Aorta (tissue), 5 donors: ENCODE data around the gene ZNF436. TPM values are rescaled to one million over a fixed set of nuclear protein-coding genes. Genes with fewer than 3 reads are reported as not detected.

Experiments
- ATAC-seq: fragments of 200-7000 bp; cut with Tn5 transposase; one replicate; pipeline ENCODE4 v1.9.1; 2022; ENCODE audit warnings: moderate library complexity; ENCODE audit not compliant: low FRiP score
- DNase-seq, 2 donors: peaks; one replicate each; pipeline ENCODE4 v3.0.0-alpha.2; 2020
- H3K27ac ChIP-seq, 2 donors: one replicate each; pipeline ENCODE4 v1.5.1; 2013; ENCODE audit warnings: low read length in 2 of 2, mild to moderate bottlenecking in 2 of 2, moderate library complexity in 2 of 2, control low read depth in 1 of 2, inconsistent platforms in 1 of 2, low read depth in 1 of 2
- H3K27me3 ChIP-seq, 2 donors: one replicate each; pipeline ENCODE4 v1.6.1; 2013; ENCODE audit warnings: control low read depth in 1 of 2, low read length in 1 of 2, mild to moderate bottlenecking in 1 of 2, moderate library complexity in 1 of 2; ENCODE audit not compliant: insufficient read depth in 2 of 2, control insufficient read depth in 1 of 2
- H3K36me3 ChIP-seq, 2 donors: one replicate each; pipeline ENCODE4 v1.6.1; 2013; ENCODE audit warnings: control low read depth in 1 of 2, low read length in 1 of 2, mild to moderate bottlenecking in 1 of 2; ENCODE audit not compliant: insufficient read depth in 2 of 2, control insufficient read depth in 1 of 2
- H3K4me1 ChIP-seq, 2 donors: one replicate each; pipeline ENCODE4 v1.6.1; 2013; ENCODE audit warnings: low read length in 2 of 2, control low read depth in 1 of 2, mild to moderate bottlenecking in 1 of 2, moderate library complexity in 1 of 2; ENCODE audit not compliant: insufficient read depth in 2 of 2, control insufficient read depth in 1 of 2
- H3K4me3 ChIP-seq, 2 donors: one replicate each; pipeline ENCODE4 v1.5.1; 2013; ENCODE audit warnings: low read length in 2 of 2, control low read depth in 1 of 2, mild to moderate bottlenecking in 1 of 2
- H3K9me3 ChIP-seq: one replicate; pipeline ENCODE4 v1.6.1; 2013; ENCODE audit warnings: mild to moderate bottlenecking, low read length; ENCODE audit not compliant: control insufficient read depth
- WGBS, 2 donors: extraction: QIAGEN DNeasy Blood & Tissue Kit; methylation state at CpG; one replicate each; pipeline ENCODE4 v1.1.7; 2013; 5-methylcytosine and 5-hydroxymethylcytosine counted together
- intact Hi-C, 2 donors: fragments of 100-400 bp; cut with DNase I; formaldehyde crosslinking; loops; one replicate each; pipeline versions ENCODE4 v1.14.2 to v1.15.0; 2022
- polyA plus RNA-seq, 2 donors: library from polyadenylated mRNA; stranded (reverse); fragments of 200-250 nt; gene quantifications; one replicate each; pipeline ENCODE4 v1.2.3, GENCODE V29; 2013
- total RNA-seq, 2 donors: library from RNA; stranded (reverse); fragmentation: NEBNext Ultra II Directional; extraction: Animal tissue kit (Norgen Biotek cat#: 25700); gene quantifications; one replicate each; pipeline ENCODE4 v1.2.1, GENCODE V29; 2021
- donor health status: healthy with polysubstance abuse.
- donor health status: Bipolar disorder and iron deficiency.
- donor health status: DM: no; HTN: no; CAD: no.
- donor health status: DM: no; HTN: no; CAD: no.
- donor health status: DM: yes; HTN: yes; CAD: no.

Gene ZNF436
- total and polyA plus RNA-seq, 4 donors, result 3.6 to 35.4 (median 8.8) TPM

DNA sequence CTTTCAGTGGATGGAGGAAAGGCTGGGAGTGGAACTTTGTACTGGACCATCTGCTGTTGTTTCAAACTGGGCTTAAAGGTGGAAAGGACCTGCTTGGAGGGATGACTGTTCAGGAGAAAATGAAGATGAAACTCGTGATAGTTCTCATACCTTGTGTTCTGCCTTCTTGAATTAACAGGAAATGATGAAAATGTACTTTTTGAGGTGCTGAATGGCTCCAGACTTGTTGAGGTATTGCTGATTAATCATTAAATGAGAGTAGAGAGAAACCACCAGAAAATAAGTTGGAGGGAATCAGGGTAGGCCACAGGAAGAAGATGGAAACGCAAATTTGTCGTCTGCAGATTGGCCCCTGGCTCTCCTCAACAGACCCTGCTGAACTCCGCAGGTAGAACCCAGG is 26.2 kb upstream of the ZNF436 start:
- Histone ChIP-seq H3K36me3 (peaks cover 0 to 2% of the 10 kb centered on the region in 2 donors), H3K4me1 (no peaks in the 10 kb centered on the region), H3K27ac (no peak overlapping the region), H3K9me3 (no peaks in the 10 kb centered on the region), H3K4me3 (no peak overlapping the region), H3K27me3 (no peaks in the 10 kb centered on the region)
- ATAC-seq (no peak), DNase-seq (no peak)
- 88 to 89% methylated on average over 4 of the region's 4 CpGs for WGBS, 2 donors
- intact Hi-C loops, result no loop called here

DNA sequence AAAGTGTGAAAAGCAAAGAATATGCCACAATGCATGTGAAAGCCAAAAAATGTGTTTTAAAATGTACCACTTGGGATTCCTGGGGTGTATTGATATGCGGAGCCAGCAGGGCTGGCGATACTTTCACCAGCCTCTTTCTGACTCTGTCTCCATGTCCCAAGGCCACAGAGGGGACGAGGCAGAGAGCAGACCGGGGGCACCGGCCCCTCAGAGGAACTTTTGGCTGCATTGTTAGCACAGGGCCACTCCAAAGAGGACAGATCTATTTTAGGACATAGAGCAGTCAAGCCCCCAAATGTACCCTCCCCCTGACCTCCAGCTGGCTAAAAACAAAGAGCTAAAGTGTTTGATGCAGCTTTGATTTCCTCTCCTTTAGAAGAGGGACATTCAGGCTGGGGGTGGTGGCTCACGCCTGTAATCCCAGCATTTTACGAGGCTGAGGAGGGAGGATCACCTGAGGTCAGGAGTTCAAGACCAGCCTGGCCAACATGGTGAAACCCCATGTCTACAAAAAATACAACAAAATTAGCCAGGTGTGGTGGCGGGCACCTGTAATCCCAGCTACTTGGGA is 25.6 kb upstream of the ZNF436 start:
- ATAC-seq (peak; percentile 60), DNase-seq (no peak)
- Histone ChIP-seq H3K9me3 (no peaks in the 10 kb centered on the region), H3K36me3 (peaks cover 0 to 2% of the 10 kb centered on the region in 2 donors), H3K27ac (no peak overlapping the region), H3K4me1 (no peaks in the 10 kb centered on the region), H3K4me3 (no peak overlapping the region), H3K27me3 (no peaks in the 10 kb centered on the region)
- WGBS, 2 donors, result 58 to 64% methylated on average over 8 of the region's 8 CpGs
- intact Hi-C loops, result no loop called here

DNA sequence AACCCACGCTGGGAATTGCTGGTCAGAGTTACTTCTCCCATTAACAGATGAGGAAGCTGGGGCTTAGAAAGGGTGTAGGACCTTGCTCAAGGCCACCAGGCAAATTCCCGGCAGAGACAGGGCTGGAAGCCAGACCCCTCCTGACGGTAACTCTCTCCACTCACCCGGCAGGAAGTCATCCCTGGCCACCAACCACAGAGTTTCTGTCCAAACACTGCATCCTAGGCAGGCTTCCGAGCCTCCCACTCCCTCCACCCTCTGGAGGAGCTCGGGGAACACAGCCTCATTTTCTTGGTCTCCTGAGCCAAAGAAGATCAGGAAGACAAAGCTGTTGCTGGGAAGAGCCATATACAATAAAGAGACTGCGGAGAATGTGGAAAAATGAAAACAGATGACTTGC is 25.0 kb upstream of the ZNF436 start:
- intact Hi-C loops, result no loop called here
- DNase-seq (peak; percentile 89 to 90), ATAC-seq (peak; percentile 89)
- H3K4me3 ChIP-seq, result no peak overlapping the region
- WGBS, 2 donors, result 38 to 40% methylated on average over 7 of the region's 7 CpGs
- H3K9me3 ChIP-seq, result no peaks in the 10 kb centered on the region
- no peak overlapping the region for H3K27ac ChIP-seq
- no peaks in the 10 kb centered on the region for H3K27me3 ChIP-seq
- no peaks in the 10 kb centered on the region for H3K4me1 ChIP-seq
- H3K36me3 ChIP-seq, result peaks cover 0 to 2% of the 10 kb centered on the region in 2 donors

DNA sequence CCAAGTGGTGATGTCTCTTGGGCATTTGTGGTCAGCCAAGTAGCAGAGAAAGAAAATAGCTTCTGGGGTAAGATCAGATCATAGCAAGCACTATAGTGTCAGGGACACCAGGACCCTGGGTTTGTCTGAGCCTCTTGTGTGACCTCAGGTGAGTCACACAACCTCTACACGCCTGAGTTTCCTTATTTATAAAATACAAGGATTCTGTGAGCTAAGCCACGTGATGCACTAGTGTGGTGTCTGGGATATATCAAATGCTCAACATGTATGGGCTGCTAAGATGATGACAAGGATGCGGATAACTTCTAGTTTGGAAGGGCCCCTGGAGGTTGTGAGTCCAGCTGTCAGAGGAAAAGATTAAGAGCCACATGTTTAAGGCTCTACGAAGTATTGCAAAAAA is 24.5 kb upstream of the ZNF436 start:
- no peak overlapping the region for H3K27ac ChIP-seq
- intact Hi-C loops, result no loop called here
- H3K27me3 ChIP-seq, result no peaks in the 10 kb centered on the region
- peaks cover 0 to 2% of the 10 kb centered on the region in 2 donors for H3K36me3 ChIP-seq
- H3K4me1 ChIP-seq, result no peaks in the 10 kb centered on the region
- no peak overlapping the region for H3K4me3 ChIP-seq
- H3K9me3 ChIP-seq, result no peaks in the 10 kb centered on the region
- no peak for DNase-seq
- ATAC-seq, result no peak
- 68 to 69% methylated on average over 4 of the region's 4 CpGs for WGBS, 2 donors

DNA sequence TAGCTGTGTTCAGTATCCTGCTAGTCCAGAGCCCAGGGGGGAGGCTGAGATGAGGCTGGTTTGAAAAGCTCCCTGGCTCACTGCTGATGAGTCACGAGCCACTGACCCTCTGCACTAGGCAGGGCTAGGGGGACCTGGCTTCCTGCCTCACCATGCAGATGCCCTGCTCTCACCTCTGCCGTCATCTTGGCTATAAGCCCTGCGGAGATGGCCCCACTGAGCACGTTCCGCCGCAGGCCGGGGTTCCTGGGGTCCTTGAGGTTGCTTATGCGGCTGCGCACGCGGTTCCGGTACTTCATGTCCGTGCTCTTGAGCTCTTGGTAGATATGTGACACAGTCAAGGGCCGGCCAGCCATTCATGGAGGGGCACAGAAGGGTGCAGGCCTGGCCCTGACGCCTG is 24.1 kb upstream of the ZNF436 start:
- Histone ChIP-seq H3K9me3 (no peaks in the 10 kb centered on the region), H3K27ac (no peak overlapping the region), H3K36me3 (peaks cover 0 to 2% of the 10 kb centered on the region in 2 donors), H3K4me3 (no peak overlapping the region), H3K27me3 (no peaks in the 10 kb centered on the region), H3K4me1 (no peaks in the 10 kb centered on the region)
- DNase-seq, result peak; percentile 59 to 79
- ATAC-seq, result peak; percentile 71
- whole genome bisulfite sequencing, 2 donors, result 91 to 92% methylated on average over 15 of the region's 15 CpGs
- intact Hi-C loops, result no loop called here

DNA sequence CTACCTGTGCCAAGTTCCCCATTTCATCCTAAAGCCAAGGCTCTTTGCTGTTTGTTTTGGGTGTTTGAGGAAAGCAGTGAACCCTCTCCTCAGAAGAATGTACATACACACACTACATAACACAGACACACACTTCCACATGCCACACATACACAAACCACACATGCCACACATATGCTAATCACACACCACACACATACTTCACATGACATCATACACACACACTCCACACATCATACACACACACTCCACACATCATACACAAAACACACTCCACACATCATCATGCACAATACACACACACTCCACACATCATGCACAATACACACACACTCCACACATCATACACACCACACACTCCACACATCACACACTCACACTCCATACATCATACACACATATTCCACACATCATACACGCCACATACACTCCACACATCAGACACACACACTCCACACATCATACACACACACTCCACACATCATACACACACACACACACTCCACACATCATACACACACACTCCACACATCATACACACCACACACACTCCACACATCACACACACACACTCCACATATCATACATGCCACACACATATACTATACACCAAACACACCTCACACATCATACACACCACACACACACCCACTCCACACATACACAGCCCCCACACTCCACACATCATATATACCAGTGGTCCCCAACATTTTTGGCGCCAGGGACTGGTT is 22.7 kb upstream of the ZNF436 start:
- Histone ChIP-seq H3K4me3 (no peak overlapping the region), H3K9me3 (no peaks in the 10 kb centered on the region), H3K27me3 (no peaks in the 10 kb centered on the region), H3K36me3 (no peaks in the 10 kb centered on the region), H3K4me1 (no peaks in the 10 kb centered on the region), H3K27ac (no peak overlapping the region)
- intact Hi-C loops, result no loop called here
- ATAC-seq (peak; percentile 5), DNase-seq (no peak)
- 80 to 89% methylated on average over 2 of the region's 2 CpGs for WGBS, 2 donors

DNA sequence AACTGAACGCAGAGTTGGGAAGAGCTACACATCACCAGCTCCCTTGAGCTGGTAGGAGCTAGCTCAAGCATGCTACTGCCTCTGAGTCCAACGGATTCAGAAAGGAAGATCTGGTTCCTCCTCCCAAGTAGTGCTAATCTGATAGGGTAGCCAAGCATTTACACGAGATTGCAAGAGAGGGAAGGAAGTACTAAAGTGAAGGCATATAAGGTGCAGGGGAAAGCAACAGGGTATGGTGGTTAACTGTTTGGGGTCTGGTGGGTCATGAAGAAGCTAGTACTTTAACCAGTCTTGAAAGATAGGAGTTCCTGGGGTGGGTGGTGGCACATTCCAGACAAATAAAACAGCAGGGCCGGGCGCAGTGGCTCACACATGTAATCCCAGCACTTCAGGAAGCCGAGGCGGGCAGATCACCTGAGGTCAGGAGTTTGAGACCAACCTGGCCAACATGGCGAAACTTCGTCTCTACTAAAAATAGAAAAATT is 20.2 kb upstream of the ZNF436 start:
- WGBS, 2 donors, result 57 to 62% methylated on average over 9 of the region's 9 CpGs
- Histone ChIP-seq H3K9me3 (no peaks in the 10 kb centered on the region), H3K36me3 (peaks cover 0 to 1% of the 10 kb centered on the region in 2 donors), H3K4me1 (no peaks in the 10 kb centered on the region), H3K27ac (no peak overlapping the region), H3K27me3 (no peaks in the 10 kb centered on the region), H3K4me3 (no peak overlapping the region)
- intact Hi-C loops, result no loop called here
- no peak for DNase-seq
- ATAC-seq, result no peak

DNA sequence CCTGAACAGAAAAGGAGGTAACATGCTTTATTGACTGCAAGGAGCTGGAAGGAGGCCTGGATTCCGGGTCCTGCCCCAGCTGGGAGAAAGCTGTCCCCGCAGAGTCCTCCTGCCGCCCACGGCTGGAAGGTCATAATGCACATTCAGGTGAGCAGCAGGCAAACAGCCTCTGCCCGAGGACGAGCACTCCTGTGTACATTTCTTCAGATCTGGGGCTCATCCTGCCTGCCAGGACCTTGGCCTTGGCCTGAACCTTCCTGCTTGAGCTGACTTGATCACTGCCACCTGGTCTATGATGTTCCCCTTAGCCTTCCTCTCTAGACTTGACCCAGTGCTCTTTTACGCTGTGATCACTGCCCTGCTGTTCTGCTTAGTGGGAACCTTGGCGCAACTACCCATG is 17.9 kb upstream of the ZNF436 start:
- intact Hi-C loops, result no loop called here
- DNase-seq (no peak), ATAC-seq (no peak)
- no peaks in the 10 kb centered on the region for H3K4me1 ChIP-seq
- no peaks in the 10 kb centered on the region for H3K9me3 ChIP-seq
- no peak overlapping the region for H3K27ac ChIP-seq
- no peak overlapping the region for H3K4me3 ChIP-seq
- no peaks in the 10 kb centered on the region for H3K27me3 ChIP-seq
- H3K36me3 ChIP-seq, result peaks cover 0 to 1% of the 10 kb centered on the region in 2 donors
- WGBS, 2 donors, result 92 to 93% methylated on average over 8 of the region's 8 CpGs

DNA sequence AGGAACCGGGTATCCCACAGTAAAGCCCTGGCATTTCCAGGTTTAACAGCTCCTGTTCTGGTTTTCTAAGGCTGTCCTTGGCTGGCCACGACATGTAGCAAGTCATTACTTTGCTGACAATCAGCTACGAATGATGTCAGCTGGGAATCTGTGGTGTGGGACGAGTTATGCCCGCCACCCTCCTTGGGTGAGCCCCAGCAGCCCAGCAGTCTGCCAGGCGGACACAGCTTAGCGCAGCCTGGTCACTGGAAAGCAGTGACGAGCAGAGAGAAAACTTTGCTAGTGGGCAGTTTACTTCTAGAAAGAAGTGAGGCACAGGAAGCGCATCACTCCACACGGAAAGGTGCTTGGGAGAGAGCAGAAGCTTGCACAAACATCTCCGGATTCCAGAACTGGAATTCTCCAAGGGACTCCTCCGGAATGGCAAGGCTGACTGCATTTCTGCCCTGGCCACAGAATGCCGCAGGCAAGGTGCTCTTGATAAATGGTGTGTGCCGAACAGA is 15.5 kb upstream of the ZNF436 start:
- Histone ChIP-seq H3K9me3 (no peaks in the 10 kb centered on the region), H3K27me3 (no peaks in the 10 kb centered on the region), H3K4me3 (no peak overlapping the region), H3K36me3 (peaks cover 0 to 1% of the 10 kb centered on the region in 2 donors), H3K27ac (peak overlapping the region in 1 of 2 donors; percentile 4), H3K4me1 (no peaks in the 10 kb centered on the region)
- intact Hi-C loops, result no loop called here
- WGBS, 2 donors, result 61 to 65% methylated on average over 14 of the region's 14 CpGs
- DNase-seq (no peak), ATAC-seq (no peak)
